NCI-H1092 treated with DMSO at 0.1 percent for 48 hours (cell line): ENCODE measurements around the gene C1QTNF6.
"Not testable (repeated sequence)": the region's sequence is repeated elsewhere in the genome, so short reads cannot be mapped to it uniquely, and the experiment has no call there.

Source experiments
- DNase-seq: peaks from one replicate; lab custom pipeline; 2025; lab: John Stamatoyannopoulos, UW

C1QTNF6 gene

DNA sequence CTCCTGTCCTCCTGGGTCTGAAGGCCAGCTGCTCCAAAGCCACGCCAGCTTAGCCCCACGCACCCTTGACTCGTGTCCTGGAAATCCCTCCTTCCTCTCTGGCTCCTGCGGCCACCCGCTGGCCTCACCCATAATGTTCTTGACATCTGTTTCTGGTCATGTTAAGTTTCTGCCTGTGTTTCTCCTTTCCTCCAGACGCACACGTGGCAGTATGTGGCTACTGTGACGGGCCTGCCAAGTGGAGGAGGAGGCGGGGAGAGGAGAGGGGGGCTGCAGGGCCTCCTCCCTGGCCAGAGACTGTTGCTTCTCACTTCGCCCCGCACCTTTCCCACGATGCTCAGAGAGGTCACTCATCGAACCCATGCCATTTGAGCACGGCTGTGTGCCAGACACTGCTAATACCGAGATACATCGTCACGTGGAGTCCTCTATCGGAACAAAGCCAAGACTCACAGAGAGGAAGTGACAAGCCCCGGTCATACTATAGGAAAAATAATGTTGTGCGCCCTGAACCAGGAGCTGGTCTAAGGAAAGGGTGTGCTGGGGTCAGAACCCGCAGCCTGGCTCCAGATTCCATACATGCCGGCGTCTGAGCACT, 11.5 kb downstream of the C1QTNF6 start:
- no peak for DNase-seq

DNA sequence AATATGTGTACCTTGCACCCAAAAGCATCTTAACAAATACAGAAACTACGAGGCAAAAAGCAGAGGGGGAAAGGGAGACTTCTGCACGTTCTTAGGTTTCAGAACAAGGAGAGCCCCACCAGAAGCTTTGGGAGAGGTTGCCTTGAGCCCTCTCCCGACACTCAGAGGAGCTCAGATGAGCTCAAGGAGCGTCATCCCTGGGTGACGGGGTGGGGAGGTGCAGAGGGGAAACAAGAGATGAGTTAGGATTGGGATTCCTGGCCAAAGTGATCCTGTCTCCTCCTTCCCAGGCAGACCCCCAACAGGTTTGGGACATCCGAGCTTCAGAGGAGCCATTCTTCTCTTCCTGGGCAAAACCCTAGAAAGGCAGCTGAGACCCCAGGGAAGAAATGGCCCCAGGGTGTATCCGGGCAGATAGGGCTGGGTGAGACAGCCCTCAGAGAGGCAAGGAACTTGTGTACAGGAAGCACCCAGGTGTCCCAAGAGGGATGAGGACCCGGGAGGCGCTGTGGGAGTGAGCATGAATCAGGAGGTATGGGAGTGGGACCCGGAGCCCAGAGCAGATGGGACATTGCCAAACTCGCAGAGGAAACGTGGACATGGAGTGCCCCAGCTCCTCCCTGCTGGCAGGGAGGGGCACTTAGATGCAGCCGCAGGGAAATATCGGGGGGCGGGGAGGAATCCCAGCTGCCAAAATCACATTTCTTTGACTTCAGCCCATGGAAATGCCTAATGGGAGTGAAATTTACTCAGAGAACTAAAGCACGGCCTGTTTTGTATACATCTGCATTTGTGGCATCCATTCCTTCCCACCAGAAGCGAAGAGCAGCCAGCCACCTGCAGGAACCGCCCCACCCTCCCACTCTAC, 12.4 kb downstream of the C1QTNF6 start:
- no peak for DNase-seq

DNA sequence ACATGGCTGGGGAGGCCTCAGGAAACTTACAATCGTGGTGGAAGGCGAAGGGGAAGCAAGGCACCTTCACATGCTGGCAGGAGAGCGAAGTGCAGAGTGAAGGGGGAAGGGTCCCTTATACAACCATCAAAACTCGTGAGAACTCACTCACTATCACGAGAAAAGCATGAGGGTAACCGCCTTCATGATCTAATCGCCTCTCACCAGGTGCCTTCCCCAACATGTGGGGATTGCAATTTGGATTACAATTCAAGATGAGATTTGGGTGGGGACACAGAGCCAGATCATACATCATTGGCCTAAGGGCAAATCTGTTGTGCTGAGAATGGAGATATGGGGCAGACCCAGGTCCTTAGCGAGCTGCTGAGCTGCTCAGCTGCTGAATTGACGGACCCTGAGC, 13.1 kb downstream of the C1QTNF6 start:
- no peak for DNase-seq

DNA sequence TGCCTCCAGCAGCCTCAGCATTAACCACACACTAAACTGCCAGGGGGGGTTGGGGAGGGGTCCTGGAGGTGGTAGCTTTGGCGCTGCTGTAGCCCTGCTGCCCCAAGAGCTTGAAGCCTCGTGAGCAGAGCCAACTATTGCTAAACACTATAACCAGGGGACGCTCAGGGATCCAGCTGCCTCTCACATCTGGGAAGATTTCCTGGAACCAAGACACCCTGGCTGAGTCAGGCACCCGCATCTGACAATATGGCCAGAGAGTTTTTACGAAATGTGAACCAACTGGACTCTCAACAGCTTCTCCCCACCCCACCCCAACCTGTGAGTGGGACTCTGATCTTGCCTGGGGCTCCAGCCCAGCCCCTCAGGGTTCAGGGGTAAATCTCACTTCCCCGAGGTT, 14.3 kb downstream of the C1QTNF6 start:
- DNase-seq: no peak

DNA sequence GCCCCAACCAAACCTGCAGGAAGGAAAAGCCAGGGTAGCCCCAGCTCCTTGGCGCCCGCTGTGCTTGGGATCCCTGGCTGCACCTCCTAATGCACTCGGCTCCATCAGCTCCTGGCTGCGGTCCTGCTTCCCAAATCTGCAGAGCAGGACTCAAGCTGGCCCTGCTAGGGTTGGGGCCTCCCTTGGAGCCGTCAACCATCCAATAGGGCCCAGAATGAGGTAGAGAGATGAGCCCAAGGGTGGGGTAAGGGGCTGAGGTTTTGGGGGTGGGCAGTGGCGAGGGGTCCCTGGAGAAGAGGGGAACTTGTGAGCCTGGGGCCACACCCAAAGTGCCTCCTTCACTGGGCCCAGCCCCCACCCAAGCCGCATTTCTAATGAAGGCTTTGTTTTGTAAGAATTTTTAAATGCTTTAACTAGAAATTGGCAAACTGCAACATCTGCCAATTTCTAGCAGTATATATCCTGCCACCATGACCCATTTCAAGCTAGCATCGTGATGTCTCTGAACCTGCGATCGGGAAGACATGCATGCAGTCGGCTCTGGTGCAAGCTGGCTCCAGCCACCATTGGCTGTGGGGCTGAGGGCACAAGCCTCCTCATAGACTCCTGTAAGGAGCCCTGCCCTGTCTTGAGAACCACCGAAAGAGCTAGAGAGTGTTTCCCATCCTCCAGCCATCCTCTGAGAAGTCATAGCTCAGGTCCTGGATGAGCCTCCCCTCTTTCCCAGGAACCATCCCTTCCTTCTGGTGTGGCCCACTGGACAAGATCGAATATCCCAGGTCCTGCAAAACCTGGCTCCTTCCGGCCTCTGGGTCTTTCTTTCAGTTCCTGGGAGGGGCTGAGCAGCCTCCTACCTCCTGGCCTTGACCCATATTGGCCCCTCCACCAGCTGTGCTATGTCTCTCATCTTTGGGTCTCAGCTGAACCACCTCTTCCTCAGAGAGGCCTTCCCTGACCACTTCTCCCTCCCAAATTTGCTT, 15.5 kb downstream of the C1QTNF6 start:
- no peak for DNase-seq

DNA sequence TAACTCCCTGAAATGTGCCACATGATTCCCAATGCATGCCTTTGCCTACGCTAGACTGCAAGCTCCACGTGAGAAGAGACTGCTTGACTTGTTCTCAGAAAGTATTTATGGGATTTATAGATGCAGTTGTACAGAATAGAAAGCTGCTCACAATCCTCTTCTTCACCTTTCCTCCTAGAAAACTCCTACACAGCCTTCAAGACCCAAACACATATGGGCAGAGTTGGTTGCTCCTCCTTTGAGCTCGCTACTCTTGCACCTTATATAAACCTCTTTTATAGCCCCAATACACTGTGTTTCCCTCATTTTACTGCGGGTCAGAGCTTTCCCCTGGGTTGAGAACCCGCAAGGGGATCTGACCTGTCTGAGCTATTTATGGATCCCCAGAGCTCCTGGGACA, 16.4 kb downstream of the C1QTNF6 start:
- no peak for DNase-seq

DNA sequence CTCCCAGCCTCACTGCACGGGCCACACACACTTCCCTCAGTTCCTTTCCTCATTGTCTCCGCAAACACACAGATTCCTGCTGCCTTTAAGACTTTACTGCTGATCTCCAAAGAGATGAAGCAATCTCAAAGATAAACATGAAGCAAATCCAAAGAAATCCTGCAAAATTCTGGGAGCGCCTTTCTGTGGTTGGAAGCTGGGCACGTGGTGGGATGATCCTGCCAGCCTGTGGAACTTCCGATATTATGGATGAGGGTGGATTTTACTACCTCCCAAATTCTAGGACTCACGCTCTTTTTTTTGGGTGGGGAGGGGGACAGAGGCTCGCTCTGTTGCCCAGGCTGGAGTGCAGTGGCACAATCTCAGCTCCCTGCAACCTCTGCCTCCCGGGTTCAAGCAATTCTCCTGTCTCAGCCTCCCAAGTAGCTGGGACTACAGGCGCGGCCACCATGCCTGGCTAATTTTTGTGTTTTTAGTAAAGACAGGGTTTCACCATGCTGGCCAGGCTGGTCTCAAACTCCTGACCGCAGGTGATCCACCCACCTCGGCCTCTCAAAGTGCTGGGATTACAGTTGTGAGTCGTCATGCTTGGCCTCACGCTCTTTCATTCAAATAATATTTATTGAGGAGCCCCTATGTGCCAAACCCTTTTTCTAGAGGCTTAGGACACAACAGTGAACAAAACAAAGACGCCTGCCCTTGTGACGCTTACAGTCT, 17.2 kb downstream of the C1QTNF6 start:
- DNase-seq: not testable (repeated sequence)

DNA sequence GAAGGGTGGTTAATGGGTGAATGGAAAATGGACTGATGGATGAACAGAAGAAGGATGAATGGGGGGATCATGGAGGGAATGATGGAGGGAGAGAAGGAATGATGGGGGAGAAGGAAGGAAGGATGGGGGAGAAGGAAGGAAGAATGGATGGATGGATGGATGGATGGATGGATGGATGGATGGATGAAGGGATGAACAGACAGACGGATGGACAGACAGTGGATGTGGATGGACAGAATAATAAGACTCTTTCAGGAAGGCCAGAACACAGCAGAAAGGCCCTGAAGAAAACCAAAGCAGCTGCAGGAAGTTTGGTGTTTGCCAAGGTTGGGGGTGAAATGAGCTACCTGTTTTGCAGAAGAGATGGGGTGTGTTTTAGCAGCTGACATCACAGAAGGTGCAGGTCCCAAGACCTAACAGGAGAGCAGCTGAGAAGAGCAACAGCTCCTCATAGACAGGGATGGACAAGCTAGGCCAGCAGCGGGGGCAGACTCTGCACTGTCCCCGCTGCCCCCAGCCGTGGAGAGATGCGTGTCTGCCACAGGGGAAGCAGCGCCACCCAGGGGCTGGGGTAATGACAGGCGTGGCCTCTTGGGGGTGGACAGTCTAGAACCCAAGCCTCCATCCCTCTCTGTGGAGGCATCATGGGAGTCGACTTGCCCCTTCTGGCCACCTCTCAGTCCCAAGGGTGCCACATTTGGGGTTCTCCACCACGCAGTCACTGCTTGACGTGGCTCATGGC, 17.9 kb downstream of the C1QTNF6 start:
- DNase-seq: no peak

DNA sequence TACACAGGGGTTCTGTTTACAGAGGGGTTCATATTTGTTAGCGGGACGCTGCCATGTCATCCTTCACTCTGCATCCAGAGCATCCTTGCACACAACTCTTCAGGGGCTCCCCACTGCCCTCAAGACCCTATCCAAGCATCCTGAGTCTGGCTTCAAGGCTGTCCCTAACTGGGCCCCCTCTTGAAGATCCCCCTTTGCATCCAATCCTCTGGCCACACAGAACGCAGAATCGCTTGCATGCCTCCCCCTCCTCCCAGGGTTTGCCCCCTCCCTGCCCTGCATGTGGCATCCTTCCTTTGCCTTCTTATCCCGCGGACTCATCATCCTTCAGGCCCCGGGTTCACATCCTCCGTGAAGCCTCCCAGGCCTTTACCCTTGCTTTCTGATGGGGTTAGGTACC, 18.6 kb downstream of the C1QTNF6 start:
- no peak for DNase-seq

DNA sequence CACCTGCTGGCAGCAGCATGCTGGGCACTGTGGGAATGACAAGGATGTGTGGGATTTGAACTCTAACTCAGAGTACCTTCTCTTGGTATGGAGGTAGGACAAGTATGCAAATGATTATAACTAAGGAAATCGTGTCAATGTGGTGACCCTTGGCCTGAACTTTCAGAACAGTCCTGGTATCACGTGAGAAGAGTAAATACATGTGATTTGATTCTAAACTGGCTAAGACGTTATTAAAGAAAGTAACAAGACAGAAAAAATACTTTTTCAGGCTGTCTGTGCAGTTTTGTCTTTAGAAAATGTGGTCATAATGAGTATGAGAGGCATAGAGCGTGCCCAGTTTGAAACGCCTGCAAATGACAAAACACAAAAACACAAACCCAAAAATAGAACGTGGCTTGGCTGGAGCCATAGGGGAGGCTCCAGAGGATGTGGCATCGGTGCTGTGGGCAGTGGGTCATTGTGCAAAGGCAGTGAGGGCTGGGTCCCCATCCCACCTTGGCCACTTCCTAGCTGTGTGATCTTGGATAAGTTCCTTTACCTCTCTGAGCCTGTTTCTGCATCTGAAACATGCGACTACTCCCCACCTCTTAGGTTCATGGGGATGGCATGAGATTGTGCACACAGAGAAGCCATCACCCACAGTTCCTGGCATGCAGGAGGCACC, 19.9 kb downstream of the C1QTNF6 start:
- no peak for DNase-seq

DNA sequence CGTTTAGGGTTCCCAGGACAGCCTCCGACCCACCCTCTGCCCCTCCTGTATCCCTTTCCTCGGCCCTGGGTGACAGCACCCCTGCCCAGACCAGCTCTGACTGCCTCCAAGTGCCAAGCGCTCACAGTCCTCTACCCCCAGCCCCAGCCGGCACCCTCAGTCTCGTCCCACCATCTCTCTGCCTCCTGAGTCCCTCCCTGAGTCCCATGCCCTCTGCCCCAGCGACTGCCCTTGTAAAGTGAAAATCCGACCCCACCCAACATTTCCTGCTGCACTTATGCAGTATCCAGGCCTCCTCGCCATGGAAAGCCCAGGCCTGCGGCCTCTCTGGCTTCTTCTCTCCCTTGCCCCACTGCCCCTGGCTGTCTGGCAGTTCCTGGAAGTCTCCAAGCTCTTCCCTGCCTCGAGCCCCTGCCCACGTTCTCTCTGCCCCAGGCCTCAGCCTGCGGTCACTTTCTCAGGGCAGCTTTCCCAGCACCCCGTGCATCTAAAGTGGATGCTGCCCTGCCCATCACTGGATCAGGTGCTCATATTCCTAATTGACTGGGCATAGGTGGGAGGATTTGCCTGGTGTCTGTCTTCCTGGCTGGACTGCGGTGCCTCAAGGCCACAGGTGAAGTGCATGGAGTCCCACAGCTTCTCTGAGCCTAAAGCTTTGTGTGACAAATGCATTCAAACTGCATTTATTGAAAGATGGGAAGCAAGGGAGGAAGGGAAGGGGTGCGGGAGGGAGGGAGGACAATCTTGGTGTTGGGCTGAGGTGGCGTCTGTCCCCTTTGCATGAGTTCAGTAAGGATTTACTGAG, 20.7 kb downstream of the C1QTNF6 start:
- DNase-seq: no peak

DNA sequence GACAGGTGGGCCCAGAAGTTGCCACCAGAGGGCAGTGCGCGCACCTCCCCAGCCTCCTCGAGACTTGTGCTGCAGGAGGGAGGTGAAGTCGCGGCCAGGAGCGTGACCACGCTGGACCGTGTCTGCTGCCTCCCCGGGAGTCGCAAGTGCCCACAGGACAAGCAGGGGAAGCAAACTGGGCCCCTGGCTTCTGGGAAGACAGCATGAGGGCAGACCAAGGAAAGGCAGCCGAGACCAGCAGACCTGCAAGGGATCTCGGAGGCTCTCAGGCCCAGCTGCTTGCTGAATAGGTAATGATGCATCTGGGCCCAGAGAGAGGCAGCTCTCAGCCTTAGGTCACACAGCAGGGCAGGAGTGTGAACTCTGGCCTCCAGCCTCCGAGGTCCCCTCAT, 21.4 kb downstream of the C1QTNF6 start:
- DNase-seq: peak; percentile 52

DNA sequence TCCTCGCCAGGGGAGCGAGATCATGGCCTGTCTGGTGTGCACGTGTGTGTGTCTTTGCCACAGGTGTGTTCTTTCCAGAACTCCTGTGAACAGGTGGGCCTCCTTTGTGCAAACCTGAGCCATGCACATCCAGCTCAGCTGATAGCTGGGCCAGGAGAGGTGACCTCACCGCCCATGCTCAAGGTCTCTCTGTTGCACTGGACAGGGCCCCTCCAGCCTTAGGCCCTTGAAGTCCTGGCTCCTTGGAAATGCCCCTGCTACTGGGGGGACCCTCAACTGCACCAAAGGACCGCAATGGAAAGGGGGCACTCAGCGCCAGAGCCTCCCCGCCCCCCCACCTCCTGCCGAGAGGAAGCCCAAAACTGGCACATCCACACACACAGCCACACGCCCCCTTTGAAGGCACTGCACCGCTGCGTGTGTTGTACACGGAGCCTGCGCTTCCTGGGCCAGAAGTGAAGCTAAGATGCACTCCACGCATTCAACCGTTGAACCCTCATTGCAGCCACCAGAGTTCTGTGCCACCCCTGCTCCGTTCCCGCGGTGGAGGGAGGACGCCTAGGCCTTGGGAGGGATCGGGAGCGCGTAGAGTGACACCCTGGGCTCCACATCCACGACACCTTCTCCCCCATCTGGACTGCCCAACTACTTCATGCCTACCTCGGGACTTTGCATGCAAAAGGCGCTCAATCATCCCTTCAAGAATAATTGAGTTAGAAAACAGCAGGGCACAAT, 21.9 kb downstream of the C1QTNF6 start:
- no peak for DNase-seq

DNA sequence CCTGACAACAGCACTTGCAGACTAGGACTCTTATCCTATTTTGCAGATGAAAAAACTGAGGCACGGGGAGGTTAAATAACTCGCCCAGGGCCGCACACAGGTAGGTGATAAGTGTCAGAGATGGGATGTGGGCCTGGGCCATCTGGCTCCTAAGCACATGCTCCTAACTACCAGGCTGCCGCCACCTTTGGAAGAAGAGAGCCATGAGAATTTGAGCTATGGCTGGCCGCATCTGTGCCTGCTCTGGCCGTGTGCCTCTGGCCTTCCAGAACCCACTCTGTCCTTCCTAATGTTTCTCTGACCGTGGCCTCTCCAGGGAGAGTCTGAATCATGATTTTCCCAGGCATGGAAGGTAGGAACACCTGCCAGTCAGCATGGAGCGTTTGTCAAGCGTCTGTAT, 23.0 kb downstream of the C1QTNF6 start:
- DNase-seq: no peak

DNA sequence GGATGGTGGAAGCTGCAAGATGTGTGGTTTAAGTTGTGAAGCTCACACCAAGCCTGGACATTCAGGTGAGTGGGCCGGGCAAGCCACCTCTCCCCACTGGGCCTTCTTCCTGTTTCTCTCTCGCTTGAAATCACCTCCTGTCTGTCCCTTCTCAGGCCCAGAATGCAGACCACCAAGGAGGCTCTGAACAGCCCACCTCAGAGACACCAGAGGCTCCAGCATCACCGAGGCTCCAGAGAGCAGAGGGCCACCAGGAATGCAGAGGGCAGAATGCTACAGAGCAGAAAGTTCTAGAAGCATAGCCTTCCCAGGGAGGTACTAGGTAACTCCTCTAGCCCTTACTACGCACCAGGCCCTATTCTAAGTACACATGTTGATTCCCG, 23.6 kb downstream of the C1QTNF6 start:
- no peak for DNase-seq

DNA sequence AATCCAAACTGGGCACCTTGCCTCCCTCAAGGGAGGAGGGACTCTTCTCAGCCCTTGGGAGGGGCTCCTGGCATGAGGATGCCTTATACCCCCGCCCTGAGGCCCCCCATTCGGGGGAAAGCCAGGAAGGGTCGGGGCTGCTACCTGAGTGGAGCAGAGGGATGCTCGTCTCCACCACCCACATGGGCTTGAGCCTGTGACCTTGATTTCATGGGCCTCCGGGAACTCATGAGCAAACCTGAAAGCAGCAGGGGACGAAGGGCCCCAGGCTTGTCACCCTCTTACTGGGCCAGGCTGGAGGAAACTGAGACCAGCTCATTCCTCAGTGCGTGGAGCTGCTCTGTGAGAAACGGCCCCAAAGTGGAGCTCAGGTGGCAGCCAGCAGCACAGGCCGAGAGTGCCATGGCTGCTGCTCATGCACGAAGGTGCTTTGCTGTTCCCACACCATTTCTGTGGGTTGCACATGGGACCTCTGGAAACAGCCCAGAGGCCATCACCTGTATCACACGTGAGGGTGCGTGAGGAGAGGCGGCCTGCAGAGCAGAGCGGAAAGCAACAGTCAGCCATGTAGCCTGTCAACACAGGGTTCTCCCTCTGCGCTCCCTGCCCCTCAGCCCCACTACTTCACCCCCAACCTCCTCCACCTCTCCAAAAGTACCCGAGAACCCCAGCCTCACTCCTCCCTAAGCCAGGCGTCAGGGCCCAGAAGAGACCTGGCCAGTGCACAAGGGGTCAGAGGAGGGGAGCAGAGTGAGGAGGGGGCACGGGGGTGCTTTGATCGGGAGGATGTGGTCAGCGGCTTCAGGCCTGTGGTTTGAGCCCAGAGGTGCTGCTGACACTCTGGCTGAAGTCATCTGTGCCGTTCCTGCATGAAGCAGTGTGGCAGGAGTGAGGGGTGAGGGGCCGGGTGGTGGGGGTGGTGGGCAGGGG, 24.2 kb downstream of the C1QTNF6 start:
- no peak for DNase-seq

DNA sequence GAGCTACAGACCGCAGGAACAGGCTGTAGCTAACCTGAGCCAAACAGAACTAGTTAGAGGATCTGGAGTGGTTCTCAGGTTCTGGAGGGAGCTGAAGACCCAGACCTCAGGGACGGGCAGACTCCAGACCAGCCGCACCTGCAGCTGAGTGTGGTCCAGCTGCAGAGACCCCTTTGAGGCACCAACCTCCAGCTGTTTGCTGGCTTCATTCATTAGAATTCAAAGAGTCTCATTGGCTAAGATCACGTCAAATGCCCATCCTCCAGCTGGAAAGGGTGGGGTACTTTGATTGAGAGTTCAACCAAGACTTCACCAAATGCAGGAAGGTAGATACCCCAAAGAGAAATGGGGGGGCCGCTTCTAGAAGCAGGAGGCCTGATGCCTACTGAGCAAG, 25.0 kb downstream of the C1QTNF6 start:
- no peak for DNase-seq
